Peyer's patch (tissue), 4 donors: ENCODE measurements around the gene ST7.

Experiments used
- POLR2A ChIP-seq, 2 donors: fragments of 450-650 bp; IDR thresholded peaks; one replicate each; pipeline ENCODE4 v1.5.1; 2017; ENCODE audit warnings: antibody characterized with exemption in 2 of 2, mild to moderate bottlenecking in 2 of 2, moderate library complexity in 2 of 2
- TF ChIP-seq, protein P1 (sequence below), 6 experiments: fragments of 450-650 bp in 4 of 6; fragments of 200-600 bp in 2 of 6; sonication (generic) in 1 of 6; IDR thresholded peaks; one replicate each; pipeline ENCODE4 v1.5.1; 2017 to 2019; ENCODE audit warnings: antibody characterized with exemption in 6 of 6, mild to moderate bottlenecking in 3 of 6, moderate library complexity in 1 of 6

DNA sequence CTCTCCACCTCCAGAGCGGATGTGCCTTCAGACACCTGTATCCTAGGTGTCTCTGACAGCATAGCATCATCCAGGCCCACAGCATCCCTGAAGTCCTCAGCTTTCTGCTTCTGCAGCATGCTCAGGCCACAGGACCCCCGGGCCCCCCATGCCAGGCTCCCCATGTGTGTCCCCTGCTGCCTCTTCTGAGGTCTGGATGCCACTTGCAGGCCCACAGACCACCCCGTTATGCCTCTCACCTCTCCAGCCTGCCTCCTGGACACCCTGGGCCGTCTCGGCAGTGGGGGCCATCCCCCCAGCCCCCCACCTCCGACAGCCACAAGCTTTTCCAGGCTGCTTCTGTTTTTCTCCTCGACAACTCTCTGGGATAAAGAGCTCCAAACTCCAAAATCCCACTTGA, 285.2 kb downstream of the ST7 start:
- TF ChIP-seq, protein P1, sequence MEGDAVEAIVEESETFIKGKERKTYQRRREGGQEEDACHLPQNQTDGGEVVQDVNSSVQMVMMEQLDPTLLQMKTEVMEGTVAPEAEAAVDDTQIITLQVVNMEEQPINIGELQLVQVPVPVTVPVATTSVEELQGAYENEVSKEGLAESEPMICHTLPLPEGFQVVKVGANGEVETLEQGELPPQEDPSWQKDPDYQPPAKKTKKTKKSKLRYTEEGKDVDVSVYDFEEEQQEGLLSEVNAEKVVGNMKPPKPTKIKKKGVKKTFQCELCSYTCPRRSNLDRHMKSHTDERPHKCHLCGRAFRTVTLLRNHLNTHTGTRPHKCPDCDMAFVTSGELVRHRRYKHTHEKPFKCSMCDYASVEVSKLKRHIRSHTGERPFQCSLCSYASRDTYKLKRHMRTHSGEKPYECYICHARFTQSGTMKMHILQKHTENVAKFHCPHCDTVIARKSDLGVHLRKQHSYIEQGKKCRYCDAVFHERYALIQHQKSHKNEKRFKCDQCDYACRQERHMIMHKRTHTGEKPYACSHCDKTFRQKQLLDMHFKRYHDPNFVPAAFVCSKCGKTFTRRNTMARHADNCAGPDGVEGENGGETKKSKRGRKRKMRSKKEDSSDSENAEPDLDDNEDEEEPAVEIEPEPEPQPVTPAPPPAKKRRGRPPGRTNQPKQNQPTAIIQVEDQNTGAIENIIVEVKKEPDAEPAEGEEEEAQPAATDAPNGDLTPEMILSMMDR (IDR thresholded peaks at IDR 0.05) = no peak
- TF ChIP-seq POLR2A (IDR thresholded peaks at IDR 0.05) = no peak
